HT1080 (cell line): Measurements from ENCODE around the gene TXNL4A. TPM values are rescaled to one million over a fixed set of nuclear protein-coding genes. Genes with fewer than 3 reads are reported as not detected.

ENCODE experiments used
- DNase-seq: peaks from one replicate; pipeline ENCODE4 v3.0.0-alpha.2; 2015; ENCODE audit warnings: low read depth
- total RNA-seq: library from RNA; depleted of rRNA; stranded (reverse); fragments of >200 nt; shearing (Covaris generic); gene quantifications from 2 replicates; pipeline ENCODE4 v1.2.3, GENCODE V29; 2014

The TXNL4A gene
- total RNA-seq, 1 experiment from 2014 or later: 163 TPM

GRCh38 chr18:79965119-79965902 lies 23.1 kb downstream of the TXNL4A start:
- no peak for DNase-seq

GRCh38 chr18:79964330-79965118 lies 23.8 kb downstream of the TXNL4A start, which contains the start of gene HSBP1L1:
Gene HSBP1L1 (plus strand): TSS chr18:79964643. CDS start chr18:79964736, 93 bp downstream.
- DNase-seq: no peak

GRCh38 chr18:79963658-79964329 lies 24.6 kb downstream of the TXNL4A start:
- DNase-seq: no peak

DNA sequence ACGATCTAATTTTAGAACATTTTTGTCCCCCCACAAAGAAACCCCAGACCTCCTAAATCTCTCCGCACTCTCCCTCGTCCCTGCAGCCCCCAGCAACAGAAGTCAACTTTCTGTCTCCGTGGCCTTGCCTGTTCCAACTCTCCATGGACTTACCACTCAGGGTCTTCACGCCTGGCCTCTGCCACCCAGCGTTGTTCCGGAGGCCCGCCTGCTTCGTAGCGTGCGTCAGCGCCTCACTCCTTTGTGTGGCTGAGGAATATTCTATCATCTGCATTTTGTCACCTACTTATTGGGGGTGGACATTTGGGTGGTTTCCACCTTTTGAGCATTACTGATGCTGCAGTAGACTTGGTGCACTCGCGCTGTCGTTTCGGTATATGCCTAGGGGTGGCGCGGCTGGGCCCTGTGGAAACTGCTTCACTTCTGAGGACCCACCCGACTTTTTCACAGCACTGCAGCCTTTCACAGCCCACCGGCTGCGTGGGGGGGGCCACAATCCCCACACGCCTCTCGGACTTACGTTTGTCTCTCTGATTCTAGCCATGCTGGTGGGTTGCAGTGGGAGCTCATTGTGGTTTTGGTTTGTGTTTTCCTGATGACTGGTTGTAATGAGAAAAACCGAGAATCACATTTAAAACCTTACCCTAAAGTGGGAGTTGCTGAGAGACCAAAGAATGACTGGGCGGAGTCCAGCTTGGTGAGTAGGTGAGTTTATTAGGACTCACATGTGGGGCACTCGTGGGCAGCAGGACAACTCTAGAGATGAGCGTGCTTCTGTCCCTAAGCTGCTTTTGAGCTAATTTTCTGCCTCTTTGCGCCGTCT lies 25.3 kb downstream of the TXNL4A start:
- DNase-seq: no peak

- DNase-seq: no peak
These were observed 26.1 kb downstream of the TXNL4A start for GRCh38 chr18:79962311-79962710.

GRCh38 chr18:79961527-79962291 lies 26.7 kb downstream of the TXNL4A start:
- DNase-seq: no peak

- no peak for DNase-seq
These were observed 27.3 kb downstream of the TXNL4A start for GRCh38 chr18:79960921-79961526.

GRCh38 chr18:79960161-79960801 lies 28.1 kb downstream of the TXNL4A start:
- peak; percentile 65 for DNase-seq

DNA sequence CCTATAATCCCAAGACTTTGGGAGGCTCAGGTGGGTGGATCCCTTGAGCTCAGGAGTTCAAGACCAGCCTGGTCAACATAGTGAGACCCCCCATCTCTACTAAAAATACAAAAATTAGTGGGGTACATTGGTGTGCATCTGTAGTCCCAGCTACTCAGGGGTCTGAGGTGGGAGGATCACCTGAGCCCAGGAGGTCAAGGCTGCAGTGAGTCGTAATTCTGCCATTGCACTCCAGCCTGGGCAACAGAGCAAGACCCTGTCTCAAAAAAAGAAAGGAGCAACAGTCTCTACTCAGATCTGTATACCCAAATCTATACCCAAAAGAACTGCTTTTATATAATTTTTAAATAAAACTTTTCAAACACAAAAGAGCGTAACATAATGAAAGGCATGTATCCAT lies 29.4 kb downstream of the TXNL4A start:
- DNase-seq: no peak

- DNase-seq: no peak
These were observed 32.1 kb downstream of the TXNL4A start for GRCh38 chr18:79956276-79956675.

GRCh38 chr18:79955302-79956075 lies 32.9 kb downstream of the TXNL4A start:
- DNase-seq: no peak

- no peak for DNase-seq
These were observed 33.6 kb downstream of the TXNL4A start for GRCh38 chr18:79954791-79955190.

- no peak for DNase-seq
These were observed 34.3 kb downstream of the TXNL4A start for GRCh38 chr18:79953971-79954651.

- no peak for DNase-seq
These were observed 35.3 kb downstream of the TXNL4A start for GRCh38 chr18:79952996-79953559.

- DNase-seq: no peak
These were observed 35.8 kb downstream of the TXNL4A start for GRCh38 chr18:79952456-79952995.

DNA sequence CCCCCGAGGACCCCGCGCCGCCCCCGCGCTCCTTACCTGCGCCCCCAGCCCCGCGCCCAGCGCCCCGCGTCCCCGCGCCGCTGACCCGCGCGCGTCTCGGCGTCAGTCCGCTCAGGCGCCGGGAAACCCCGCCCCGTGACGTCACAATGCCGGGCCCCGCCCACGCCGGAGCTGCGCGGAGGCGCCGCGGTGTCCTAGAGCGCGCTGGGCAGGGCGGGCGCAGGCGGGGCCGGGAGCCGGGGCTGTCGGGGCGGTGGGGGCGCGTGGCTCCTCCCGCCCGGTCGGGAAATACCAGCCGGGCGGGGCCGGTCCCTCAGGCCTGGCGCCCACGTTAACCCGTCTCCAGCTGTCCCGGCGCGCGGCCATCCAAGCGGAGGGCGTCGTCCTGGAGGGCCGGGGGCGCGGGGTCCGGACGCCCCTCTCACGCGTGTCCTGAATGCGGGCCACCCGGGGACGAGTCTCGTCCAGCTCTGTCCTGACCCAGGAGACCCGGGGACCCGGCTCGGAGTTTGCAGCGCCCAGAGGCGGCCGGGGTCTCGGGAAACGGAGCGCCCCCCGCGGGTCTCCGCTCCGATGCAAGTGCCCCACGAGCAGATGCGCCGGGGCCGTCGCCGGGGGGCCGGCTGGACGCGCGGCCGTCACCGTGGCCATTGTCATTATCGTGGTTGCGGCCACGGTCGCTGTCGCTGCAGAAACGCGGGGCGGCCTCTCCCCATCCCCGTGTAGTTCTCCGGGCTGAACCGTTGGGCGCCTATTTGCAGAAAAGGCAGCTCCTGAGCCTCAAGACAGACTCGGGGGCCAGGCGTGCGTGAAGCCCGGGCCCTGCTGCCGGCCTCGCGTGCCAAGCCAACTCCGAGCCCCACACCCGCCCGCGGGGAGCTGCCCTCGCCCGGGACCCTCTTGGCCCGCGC lies 36.6 kb downstream of the TXNL4A start, which contains the start of gene SLC66A2:
Gene SLC66A2 (minus strand): TSS at position 109 of the 911 bp plus-strand sequence. CDS start 727 bp downstream, outside the sequence.
- peak; percentile 69 for DNase-seq
